AG20443 (cell line): ENCODE results near the gene USP32.
"Not testable (repeated sequence)": the region's sequence is repeated elsewhere in the genome, so short reads cannot be mapped to it uniquely, and the experiment has no call there.

Experiments
- DNase-seq: peaks from one replicate; pipeline ENCODE4 v3.0.0; 2012; ENCODE audit warnings: low spot score, mixed read lengths

The USP32 gene

DNA sequence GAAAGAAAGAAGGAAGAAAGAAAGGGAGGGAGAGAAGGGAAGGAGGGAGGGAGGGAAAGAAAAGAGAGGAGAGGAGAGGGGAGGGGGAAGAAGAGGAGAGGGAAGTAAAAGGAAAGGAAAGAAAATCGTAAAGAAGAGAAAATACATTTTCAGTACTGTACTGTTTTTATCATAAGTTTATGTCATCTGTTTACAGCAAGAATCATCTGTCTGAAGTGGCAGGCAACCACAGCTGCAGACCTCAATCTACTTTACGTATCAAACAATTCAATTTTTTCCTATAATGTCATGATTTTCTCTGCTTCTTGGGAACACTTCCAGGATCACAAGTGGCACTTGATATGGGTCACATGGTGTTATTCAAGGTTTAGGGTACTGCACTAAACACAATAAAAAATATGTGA is 58.3 kb downstream of the USP32 start:
- no peak for DNase-seq

DNA sequence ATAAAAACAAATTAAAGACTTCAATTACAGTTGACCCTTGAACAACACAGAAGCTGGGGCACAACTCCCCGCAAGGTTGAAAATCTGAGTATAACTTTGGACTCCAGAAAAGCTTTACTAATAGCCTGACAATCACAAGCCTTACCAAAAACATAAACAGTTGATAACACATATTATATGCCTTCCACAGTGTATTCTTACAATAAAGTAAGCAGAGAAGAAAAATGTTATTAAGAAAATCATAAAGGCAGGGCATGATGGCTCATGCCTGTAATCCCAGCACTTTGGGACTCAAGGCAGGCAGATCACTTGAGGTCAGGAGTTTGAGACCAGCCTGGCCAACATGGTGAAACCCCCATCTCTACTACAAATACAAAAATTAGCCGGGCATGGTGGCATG is 58.9 kb downstream of the USP32 start:
- not testable (repeated sequence) for DNase-seq

DNA sequence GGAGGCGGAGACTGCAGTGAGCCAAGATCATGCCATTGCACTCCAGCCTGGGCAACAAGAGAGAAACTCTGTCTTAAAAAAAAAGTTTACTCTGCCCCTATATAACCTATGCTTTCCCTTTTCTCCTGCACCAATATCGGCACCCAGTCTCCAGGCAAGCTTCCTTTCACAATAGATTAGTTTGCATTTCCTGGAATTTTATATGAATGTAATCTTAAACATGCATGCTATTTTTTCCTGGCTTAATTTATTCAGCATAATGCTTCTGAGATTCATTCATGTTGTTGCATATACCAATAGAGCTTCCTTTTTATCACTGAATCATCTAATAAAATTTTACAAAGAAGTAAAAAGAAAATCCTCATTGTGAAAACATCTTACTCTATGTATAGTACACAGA is 59.4 kb downstream of the USP32 start:
- DNase-seq = no peak

DNA sequence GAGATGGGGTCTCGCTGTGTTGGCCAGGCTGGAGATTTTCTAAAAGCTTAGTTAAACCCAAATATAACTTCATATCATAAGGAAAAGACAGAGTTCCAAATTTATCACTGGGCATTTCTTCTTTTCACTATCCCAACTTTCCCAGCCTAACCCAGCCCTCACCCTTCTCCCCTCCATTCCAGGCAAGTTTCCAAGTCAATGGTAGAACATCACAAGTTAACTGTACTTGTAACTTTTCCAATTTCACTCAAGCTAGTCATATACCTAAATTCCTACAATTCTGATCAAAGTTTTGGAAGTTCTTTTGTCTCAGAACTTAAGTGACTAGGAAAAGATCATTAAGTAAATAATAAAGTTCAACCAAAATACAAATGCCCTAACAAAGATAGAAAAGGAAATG is 61.2 kb downstream of the USP32 start:
- DNase-seq = no peak

DNA sequence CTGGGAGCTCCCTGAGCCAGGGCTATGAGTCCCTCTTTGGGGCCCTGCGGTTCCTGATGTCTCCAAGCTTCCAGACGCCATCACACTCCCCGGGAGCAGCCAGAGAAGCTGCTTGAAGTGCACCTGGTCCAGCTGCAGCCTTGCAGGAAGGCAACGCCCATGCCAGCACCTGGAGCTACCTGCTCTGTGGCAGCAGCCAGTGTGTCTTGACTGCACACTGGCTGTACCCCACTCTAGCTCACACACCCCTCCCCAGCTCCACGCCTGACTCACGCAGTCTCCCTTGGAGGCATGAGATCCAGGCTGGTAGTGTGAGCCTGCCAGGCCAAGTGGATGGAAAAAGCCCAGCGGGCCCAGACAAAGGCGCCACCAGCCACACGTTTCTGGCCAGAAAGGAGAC is 63.3 kb downstream of the USP32 start:
- DNase-seq = no peak

DNA sequence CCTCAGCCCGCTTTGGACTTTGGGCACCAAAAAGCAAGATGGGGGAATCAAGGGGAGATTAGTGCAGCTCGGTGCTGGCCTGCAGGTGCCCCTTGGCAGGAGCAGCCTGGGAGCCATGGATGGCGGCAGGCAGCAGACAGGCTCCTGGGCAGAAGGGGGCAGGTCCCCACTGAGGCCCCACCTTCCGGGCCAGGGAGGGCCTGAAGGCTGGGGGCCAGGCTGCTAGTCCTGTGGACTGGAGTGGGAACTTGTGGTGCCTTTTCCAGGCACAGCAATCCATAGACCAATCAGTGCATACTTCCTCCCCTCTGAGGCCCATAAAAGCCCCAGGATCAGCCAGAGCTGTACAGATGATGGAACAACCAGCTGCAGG is 64.0 kb downstream of the USP32 start:
- no peak for DNase-seq

DNA sequence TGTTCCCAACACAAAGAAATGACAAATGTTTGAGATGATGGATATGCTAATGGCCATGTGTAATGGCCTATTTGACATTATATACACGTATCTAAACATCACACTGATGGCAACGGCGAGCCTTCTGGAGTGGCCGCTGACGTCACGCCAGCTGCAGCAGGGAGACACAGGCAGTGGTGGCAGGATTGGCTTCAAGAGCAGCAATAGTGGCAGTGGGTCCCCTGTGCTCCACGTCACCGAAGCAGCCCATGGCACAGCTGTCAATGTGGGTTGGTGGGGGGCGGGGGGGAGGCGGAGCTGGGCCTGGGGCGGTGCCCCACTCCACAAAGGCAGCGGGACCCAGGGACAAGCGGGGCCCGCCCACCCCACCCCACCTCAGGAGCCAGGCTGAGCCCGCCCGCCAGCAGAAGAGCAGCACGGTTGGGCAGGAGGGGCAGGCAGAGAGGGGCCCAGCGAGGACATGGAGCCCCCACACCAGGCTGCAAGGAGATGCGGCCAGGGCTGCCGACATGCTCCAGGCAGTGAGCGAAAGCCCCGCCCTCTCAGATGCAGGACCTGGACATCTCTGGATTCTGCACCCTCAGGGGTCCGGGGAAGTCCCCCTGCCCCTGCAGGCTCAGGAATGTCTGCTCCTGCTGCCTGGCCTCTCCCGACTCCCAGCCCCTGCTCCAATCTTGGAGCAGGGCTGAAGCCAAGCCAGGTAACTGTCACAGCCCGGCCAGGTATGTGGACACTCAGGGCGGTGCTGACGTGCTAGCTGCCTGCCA is 64.6 kb downstream of the USP32 start:
- DNase-seq = no peak

DNA sequence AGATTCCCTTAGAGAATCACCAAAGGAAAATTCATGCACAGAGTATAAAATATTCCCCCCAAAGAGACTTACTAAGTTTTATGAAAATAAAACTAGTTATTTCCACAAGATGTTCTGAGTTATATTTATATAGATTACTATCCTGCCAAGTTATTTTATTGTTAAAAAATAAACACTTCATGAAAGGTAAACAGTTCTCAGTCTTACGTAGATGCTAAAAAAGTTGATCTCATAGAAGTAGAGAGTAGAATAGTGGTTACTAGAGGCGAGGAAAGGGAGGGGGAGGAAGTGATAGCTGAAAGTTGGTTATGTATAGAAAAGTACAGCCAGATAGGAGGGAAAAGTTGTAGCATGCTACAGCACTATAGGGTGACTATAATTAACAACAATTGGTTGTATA is 65.2 kb downstream of the USP32 start:
- DNase-seq = no peak

DNA sequence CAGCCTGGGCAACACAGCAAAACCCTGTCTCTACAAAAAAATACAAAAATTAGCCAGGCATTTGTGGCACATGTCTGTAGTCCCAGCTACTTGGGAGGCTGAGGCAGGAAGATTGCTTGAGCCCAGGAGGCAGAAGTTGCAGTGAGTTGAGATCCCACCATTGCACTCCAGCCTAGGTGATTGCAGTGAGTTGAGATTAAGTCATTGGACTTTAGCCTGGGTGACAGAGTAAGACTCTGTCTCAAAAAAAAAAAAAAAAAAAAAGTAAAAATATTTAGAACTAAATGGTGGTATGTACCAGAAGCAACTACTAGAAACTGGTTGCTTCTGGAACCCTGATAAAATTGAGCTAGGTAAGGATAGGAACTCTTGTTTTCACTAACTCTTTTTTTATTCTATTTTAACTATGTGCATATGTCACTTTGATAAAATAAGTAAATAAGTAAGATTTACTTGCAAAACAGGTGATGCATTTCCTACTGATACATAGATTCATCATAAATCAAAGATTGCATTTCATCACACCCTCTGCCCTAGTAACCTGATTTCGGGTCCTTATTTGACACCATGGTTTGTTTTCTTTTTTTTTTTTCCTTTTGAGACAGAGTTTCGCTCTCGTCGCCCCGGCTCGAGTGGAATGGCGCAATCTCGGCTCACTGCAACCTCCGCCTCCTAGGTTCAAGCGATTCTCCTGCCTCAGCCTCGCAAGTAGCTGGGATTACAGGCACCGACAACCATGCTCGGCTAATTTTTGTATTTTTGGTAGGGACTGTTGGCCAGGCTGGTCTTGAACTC is 66.0 kb downstream of the USP32 start:
- no peak for DNase-seq

DNA sequence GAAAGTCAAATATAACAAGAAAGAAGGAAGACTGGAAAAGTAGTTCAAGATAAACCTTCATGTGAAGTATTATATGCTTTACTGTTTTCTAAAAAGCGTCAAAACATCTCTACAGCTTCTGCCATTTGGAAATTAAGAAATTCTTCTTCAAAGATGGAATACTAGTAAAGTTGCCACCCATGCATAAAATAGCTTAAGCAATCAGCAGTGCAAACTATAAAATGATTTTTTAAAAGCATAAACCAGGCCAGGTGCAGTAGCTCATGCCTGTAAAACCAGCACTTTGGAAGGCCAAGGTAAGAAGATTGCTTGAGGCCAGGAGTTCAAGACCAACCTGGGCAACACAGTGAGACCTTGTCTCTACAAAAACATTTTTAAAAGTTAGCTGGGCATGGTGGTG is 68.2 kb downstream of the USP32 start:
- DNase-seq = no peak

DNA sequence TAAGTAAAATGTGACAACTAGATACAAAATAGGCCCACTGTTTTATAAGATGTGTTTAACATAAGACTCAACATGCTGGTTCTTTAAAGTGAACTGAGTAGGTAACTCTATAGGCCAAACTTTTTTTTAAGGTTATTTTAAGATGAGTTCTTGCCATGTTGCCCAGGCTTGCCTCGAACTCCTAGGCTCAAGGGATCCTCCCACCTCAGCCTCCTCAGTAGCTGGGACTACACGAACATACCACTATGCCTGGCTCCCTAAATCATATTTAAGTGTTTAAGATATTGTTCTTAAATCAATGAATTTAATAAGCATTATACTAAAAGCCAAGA is 69.9 kb downstream of the USP32 start:
- DNase-seq = no peak

DNA sequence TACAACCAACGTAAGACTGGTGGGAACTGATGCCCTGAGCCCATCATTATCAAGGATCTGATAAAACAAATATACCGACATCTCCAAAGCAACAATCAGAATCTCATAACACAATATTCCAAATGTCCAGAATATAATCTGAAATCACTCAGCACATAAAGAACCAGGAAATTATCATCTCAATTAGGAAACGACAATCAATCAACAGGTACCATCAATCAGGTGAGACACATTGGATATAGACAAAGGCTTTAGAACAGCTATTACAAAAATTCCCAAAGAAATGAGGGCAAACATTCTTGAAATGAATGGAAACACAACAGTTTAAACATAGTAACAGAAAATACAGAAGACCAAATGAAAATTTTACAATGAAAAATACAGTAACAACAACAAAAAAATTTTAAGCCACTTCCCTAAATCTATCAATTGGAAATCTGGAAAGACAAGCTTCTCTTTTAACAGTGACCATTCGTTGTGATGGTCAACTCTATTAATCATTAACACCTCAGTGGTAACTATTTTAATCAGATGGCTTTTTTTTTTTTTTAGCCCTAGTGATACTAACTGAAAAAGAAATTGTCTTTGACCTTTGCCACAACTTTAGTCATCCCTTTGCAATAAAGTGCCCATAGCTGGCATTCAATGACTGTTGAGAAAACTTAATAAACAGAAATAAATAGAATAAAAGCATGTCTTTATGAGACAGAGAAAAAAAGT is 70.4 kb downstream of the USP32 start:
- no peak for DNase-seq

DNA sequence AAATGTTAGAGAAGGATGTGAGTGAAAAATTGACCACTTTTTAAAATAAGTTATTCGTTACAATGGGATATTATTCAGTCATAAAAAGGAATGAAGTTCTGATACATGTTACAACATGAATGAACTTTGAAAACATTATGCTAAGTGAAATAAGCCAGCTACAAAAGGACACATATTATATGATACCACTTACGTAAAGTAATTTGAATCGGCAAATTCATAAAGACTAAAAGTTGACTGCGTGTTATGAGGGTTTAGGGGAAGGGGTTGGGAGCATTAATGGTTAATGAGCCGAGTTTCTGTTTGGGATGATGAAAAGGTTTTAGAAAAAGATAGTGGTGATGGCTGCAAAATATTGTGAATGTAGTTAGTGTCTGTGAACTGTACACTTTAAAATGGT is 73.1 kb downstream of the USP32 start:
- DNase-seq = no peak

DNA sequence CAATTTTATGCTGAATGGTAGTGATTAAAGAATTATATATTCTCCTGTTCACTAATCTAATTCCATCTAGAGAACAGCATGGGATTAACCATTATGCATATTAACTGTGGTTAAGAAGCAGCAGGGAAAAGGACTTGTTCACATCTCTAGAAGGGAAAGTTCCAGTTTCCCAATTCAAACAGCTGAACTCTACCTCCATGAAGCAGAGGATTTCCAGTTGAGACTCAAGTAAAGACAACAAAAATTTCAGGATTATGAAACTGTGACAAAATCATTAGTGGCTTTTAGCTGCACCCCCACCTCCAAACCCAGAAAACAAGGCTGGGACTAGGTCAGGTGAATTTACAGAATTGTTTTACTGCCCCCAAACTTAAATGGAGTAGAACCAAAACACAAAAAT is 73.6 kb downstream of the USP32 start:
- no peak for DNase-seq

DNA sequence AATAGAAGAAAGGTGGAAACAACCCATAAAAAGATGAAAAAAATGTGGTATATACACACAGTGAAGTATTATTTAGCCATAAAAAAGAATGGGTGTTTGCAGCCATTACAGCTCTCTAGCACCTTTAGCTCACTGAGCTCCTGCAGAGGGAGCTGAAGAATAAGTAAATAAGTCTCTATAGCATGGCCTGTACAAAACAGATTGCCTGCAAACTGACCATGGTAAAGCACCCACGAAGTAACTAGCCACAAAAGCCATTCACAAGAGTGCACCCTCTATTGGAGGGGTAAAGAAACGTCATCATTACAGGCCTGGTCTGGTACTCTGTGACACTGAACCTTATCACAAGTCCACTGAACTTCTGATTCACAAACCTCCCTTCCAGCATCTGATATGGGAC is 76.3 kb downstream of the USP32 start:
- DNase-seq = no peak

DNA sequence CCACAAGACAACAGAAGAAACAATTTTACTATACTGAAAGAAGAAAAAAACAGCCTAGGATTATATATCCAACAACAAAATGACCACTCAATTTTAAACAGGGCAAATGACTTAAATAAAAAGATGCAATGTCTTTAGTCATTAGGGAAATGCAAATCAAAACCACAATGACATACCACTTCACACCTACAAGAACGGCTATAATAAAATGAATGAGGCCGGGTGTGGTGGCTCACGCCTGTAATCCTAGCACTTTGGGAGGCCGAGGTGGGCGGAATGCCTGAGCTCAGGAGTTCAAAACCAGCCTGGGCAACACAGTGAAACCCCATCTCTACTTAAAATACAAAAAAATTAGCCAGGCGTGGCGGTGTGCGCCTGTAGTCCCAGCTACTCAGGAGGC is 77.0 kb downstream of the USP32 start:
- not testable (repeated sequence) for DNase-seq

DNA sequence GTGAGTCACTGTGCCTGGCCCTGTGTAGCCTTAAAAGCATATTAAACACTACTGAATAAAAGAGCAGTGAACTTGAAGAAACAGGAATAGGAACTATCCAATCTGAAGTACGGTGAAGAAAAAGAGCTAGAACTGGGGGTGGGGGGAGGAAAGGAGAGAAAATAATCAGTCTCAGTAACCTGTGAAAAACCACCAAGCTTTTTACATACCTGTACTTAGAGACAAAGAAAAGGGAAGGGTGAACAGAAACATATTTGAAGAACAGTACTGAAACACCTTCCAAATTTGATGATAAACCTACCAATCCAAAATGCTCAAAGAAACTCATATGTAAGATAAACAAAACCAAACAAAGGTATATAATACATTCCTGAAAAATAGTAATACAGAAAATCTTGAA is 77.5 kb downstream of the USP32 start:
- DNase-seq = no peak

DNA sequence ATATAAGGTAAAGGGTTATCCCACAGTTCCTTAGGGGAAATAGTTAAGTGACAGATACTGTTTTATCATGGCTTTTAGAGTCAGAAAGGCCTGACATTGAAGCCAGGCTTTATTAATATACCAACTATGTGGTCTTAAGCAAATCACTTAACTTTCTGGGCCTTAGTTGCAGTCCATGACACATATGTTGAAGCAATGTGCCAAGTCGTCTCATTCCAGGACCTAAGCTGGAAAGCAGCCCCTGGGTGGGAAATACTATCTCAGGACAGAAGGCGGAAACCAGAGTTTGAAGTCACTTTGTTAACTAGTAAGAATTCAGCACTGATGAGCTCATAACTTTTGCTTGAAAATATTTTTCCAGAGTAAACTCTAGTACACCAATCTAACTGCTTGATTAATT is 80.0 kb downstream of the USP32 start:
- DNase-seq = peak; percentile 43

DNA sequence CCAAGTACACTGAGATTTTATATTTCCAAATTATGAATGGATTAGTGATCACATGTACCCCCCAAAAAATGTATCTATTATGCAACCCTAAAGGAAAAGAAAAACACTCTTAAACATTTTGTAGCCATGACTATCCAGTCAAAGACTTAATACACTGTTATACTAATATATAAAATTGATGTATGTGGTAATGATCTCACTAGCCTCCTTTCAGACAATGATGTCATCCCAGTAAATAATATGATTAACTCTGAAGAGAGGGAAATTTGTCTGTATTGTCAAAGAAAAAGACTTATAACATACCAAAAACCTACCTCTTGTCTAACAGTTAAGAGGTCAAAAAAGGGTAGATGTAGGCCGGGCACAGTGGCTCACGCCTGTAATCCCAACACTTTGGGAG is 80.7 kb downstream of the USP32 start:
- no peak for DNase-seq

DNA sequence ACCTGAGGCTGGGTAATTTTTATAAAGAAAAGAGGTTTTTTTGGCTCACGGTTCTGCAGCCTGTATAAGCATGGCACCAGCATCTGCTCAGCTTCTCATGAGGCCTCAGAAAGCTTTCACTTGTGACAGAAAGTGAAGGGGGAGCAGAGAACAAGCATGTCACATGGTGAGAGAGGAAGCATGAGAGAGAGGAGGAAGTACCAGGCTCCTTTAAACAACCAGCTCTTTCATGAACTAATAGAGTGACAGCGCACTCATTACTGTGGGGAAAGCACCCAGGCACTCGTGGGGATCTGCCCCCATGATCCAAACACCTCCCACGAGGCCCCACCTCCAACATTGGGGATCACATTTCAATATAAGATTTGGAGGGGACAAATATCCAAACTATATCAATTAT is 86.8 kb downstream of the USP32 start:
- DNase-seq = no peak

DNA sequence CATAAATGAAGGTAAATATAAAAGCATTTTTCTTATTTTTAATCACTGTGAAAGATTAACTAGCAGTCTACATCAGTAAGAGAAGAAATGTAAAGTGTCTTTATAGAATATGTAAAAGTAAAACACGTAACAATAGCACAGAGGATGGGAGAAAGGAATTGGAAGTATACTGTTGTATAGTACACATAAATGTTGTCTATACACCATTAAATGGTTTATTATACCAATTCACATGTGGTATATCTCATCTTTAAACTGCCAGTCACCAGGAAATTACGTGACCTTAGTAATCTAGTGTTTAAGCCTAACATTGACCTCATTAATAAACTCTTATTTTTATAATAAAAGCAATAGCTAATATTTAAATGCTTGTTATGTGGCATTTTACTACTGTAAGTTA is 87.4 kb downstream of the USP32 start:
- no peak for DNase-seq

DNA sequence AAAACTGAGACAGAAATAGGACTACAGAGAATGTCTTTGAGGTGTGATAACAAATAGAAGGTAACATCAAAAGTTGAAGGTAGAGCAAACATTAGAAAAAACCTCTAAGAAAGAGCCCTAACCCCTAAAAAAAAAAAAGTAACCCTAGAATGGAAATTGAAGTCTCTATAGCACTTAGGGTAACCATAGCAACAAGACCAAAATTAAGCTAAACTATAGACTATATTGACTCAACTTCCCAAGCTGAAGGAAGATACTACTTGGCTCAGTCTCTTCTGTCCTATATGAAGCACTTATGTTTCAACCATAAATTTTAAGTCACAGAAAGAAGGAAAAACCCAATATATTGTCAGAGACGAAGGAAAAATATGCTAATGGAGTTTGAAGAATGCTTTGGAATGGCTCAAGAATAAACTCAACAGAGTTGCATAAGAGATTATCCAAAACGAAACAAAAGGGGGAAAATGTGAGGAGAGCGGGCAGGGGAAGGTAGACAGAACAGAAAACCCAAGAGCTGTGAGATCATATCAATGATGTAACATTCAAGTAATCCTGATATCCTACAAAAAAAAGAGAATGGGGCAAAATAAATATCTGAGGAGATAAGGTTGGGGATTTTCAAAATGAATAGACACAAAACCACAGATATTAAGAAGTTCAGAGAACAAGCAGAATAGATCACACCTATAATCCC is 88.4 kb downstream of the USP32 start:
- DNase-seq = no peak

DNA sequence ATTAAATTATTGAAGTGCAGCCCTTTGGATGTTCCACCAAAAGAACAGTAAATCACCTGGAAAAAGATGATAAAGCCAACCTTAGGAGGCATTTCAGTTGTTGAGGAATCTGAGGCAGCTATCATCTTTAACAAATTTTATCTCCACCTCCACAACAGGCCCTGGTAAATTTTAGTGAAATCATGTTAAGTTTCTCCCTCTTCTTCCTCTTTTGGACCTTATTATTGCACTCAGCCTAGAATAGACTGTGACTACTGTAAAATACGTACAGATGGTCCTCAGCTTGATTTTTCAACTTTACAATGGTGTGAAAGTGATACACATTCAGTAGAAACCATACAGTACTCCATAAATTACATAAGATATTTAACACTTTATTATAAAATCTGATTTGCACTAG is 90.3 kb downstream of the USP32 start:
- DNase-seq = no peak
